Activated CD8-positive, alpha-beta memory T cell treated with anti-CD3 and anti-CD28 coated beads, Interleukin-2, amount 10 ng/mL, durations not matched to agents 7 days and 5 days (primary cell): ENCODE results near the gene C19orf25. TPM values are rescaled to one million over a fixed set of nuclear protein-coding genes. Genes with fewer than 3 reads are reported as not detected.

Source experiments
- ATAC-seq: fragments of 150-1000 bp; cut with Tn5 transposase; one replicate; pipeline ENCODE4 v1.10.0; 2021; ENCODE audit warnings: moderate library complexity
- CTCF ChIA-PET: fragments of 350-600 bp; sonication (Branson Sonifier 250); formaldehyde crosslinking; loops from one replicate; lab custom pipeline; 2021; ENCODE audit warnings: antibody characterized with exemption; lab: Charles Lee
- DNase-seq: peaks from one replicate; pipeline ENCODE4 v3.0.0-alpha.2; 2020
- H3K27ac Mint-ChIP-seq: one replicate; pipeline ENCODE4 v1.8.0; 2021; ENCODE audit warnings: mild to moderate bottlenecking, mixed read lengths
- H3K27me3 Mint-ChIP-seq: one replicate; pipeline ENCODE4 v1.8.0; 2021; ENCODE audit warnings: mixed read lengths
- H3K36me3 Mint-ChIP-seq: one replicate; pipeline ENCODE4 v1.8.0; 2021; ENCODE audit warnings: mild to moderate bottlenecking, mixed read lengths
- H3K4me1 Mint-ChIP-seq: one replicate; pipeline ENCODE4 v1.8.0; 2021; ENCODE audit warnings: mixed read lengths
- H3K4me3 Mint-ChIP-seq: one replicate; pipeline ENCODE4 v1.8.0; 2021; ENCODE audit warnings: mild to moderate bottlenecking, moderate library complexity, mixed read lengths
- H3K9me3 Mint-ChIP-seq: one replicate; pipeline ENCODE4 v1.8.0; 2022; ENCODE audit warnings: low read depth, mixed read lengths
- total RNA-seq, 2 experiments: library from RNA; stranded (reverse); gene quantifications; one replicate each; pipeline ENCODE4 v1.2.3, GENCODE V29; 2021

Gene C19orf25
- total RNA-seq, 2 experiments from 2014 or later: 43.3 to 48.9 TPM

DNA sequence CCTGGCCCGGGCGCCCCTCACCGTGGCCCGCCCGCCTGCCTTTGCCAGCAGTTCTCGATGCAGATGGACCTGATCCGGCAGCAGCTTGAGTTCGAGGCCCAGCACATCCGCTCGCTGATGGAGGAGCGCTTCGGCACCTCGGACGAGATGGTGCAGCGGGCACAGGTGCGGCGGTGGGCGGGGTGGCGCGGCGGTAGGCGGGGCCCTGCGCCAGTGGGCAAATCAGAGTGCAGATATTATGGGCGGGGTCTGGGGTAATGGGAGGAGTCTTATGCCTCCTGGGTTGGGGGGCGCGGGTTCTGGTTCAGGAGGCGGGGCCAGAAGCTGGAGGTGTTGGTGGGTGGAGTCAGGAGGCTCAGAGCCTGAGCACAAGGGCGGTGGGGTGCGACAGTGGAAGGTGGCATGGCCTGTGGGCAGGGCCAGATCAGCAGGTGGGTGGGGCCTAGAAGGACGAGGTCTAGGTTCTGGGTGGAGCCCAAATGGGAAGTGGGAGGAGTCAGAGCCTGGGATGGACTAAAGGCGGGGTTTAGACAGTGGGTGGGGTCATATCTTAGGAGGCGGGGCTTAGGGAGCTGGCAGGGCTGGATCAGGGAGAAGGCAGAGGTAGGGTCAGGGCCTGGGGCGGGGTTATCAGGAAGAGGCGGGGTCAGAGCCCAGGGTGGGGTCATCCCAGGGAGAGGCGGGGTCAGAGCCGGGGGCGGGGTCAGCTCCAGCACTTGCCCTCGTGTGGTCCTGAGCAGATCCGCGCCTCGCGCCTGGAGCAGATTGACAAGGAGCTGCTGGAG, 23.5 kb downstream of the C19orf25 start:
- Mint-ChIP-seq H3K27ac (no peak overlapping the region), H3K4me3 (no peak overlapping the region), H3K4me1 (peaks cover 11% of the 10 kb centered on the region), H3K36me3 (no peaks in the 10 kb centered on the region), H3K9me3 (no peaks in the 10 kb centered on the region), H3K27me3 (peaks cover 48% of the 10 kb centered on the region)
- CTCF ChIA-PET: interaction anchor here (1.0 to 2.7 kb wide), 4 partner anchors 10 to 153 kb away, joined by 4 to 15 read pairs (median 8); partner anchors contain the start of gene REEP6
- ATAC-seq: peak; percentile 75
- DNase-seq: peak; percentile 74

DNA sequence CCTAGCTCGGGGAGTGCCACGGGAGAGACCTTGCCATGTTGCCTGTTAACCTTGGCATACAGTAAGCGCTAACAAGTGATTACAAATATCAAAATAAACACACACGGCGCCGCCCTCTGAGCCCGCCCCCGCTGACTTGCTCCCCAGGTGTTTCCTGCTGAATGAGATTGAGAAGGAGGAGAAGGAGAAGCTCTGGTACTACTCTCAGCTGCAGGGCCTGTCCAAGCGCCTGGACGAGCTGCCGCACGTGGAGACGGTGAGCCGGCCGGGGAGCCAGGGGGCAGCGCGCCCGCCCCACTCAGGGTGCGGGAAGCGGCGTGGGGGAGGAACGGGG, 24.0 kb downstream of the C19orf25 start:
- ATAC-seq (no peak), DNase-seq (no peak)
- H3K9me3 Mint-ChIP-seq: no peaks in the 10 kb centered on the region
- peaks cover 11% of the 10 kb centered on the region for H3K4me1 Mint-ChIP-seq
- no peak overlapping the region for H3K4me3 Mint-ChIP-seq
- peaks cover 51% of the 10 kb centered on the region for H3K27me3 Mint-ChIP-seq
- CTCF ChIA-PET: interaction anchor here (1.0 to 2.7 kb wide), 5 partner anchors 10 to 153 kb away, joined by 4 to 15 read pairs (median 10); partner anchors contain the start of gene REEP6
- no peaks in the 10 kb centered on the region for H3K36me3 Mint-ChIP-seq
- H3K27ac Mint-ChIP-seq: no peak overlapping the region

DNA sequence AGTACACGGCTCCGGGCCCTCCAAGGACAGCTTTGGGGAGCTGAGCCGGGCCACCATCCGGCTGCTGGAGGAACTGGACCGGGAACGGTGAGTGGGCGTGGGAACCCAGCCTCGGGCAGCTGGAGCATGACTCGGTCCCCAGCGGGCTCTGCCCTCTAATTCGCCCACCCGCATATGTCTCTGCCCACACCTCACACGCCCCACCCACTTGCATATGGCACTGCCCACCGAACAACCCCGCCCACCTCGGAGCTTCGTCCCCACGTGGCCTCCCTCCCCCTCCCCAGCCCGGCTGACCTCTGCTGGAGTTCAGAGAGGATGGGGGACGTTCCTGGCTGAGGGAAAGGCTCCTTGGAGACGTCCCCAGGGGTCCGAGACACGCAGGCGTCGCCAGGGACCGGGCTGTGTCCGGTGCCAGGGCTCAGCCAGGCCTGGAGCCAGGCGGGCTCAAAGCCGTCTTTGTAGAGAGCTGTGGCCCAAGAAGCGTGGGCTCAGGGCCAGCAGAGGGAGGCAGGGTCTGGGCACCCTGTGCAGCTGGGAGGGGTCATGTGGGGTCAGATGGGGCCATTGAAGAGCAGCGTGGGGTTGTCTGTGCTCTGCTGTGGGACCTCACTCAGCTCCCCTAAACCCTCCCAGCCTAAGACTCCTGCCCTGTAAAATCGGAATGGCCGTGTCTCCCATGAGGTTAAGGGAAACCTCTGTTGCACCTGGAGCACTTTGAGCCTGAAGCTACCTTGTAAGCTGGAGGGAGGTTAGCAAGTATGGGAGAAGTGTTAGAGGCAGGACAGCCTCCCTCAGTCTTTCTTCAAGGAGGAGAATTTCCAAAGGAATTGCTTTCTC, 25.3 kb downstream of the C19orf25 start:
- Mint-ChIP-seq H3K4me3 (no peak overlapping the region), H3K27me3 (peaks cover 57% of the 10 kb centered on the region), H3K9me3 (no peaks in the 10 kb centered on the region), H3K4me1 (peaks cover 15% of the 10 kb centered on the region), H3K27ac (no peak overlapping the region), H3K36me3 (no peaks in the 10 kb centered on the region)
- DNase-seq (no peak), ATAC-seq (no peak)
- CTCF ChIA-PET: interaction anchor here (1.2 to 2.7 kb wide), 5 partner anchors 9 to 93 kb away, joined by 3 to 15 read pairs (median 4); partner anchors contain the start of gene REEP6

DNA sequence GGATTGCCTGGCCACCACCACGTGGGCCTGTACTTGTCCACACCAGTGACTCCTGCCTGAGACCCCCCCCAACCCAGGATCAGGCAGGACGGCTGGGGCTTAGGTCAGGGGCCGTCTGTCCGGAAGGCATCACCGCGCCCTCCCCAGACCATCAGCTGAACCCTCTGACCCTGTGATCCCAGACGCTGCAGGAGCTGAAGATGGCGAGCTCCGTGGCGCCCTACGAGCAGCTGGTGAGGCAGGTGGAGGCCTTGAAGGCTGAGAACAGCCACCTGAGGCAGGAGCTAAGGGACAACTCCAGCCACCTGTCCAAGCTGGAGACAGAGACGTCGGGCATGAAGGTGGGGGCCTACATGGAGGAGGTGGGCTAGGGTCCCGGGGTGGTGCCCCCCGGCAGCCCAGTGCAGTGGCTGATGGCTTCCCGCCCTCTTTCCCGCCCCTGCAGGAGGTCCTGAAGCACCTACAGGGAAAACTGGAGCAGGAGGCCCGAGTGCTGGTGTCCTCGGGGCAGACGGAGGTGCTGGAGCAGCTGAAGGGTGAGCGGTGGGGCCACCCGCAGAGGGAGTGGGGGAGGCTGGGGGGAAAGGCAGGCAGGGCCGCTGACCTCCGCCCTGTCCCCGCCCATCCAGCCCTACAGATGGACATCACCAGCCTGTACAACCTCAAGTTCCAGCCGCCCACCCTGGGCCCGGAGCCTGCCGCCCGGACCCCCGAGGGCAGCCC, 26.1 kb downstream of the C19orf25 start:
- Mint-ChIP-seq H3K4me3 (no peak overlapping the region), H3K9me3 (no peaks in the 10 kb centered on the region), H3K27ac (no peak overlapping the region), H3K27me3 (peaks cover 55% of the 10 kb centered on the region), H3K36me3 (no peaks in the 10 kb centered on the region), H3K4me1 (peaks cover 15% of the 10 kb centered on the region)
- DNase-seq (no peak), ATAC-seq (no peak)
- CTCF ChIA-PET: interaction anchor here (1.2 to 2.1 kb wide), 3 partner anchors 8 to 93 kb away, joined by 3 to 11 read pairs (median 3); no protein-coding TSS in a partner anchor

DNA sequence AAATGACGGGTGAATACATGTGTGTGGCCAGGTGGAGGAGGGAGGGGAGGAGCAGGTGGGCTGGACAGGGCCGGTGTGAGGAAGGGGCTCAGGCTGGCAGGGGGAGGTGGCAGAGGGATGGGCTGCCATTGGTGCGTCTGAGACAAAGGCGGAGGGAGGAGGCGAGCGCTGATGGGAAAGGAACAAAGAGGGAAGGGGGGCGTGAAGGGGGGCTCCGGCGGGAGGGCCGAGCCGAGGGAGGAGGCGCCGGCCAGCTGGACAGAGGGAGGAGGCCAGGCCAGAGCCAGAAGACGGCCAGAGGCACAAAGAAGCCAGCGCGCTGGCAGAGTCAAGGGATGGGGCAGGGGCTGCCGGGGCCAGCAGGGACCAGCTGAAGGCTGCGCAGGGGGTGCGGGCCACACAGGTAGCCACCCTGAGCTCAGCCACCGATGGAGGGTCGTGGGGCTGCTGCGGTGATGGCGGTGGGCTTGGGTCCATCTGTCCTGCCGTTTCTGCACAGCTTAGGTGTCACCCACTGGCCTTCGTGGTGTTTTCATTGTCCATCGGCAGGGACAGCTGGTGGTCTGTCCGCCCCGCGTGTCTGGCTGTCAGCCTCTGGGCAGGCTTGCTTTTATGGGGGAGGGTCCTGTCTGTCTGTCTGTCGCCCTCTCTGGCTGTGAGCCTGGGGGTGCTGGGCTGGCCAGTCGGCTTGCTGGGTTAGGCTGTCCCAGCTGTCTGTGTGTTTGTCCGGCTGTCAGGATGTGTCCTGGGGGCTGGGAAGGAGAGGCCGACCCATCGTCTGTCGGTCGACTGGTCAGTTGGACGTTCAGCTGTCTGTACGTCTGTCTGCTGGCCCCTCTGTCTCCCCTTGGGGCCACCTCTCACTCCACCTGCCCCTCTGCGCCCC, 26.9 kb downstream of the C19orf25 start:
- H3K27me3 Mint-ChIP-seq: peaks cover 58% of the 10 kb centered on the region
- CTCF ChIA-PET: interaction anchor here (1.4 kb wide), 1 partner anchor 94 kb away, joined by 3 read pairs; no protein-coding TSS in a partner anchor
- ATAC-seq (no peak), DNase-seq (no peak)
- peaks cover 15% of the 10 kb centered on the region for H3K4me1 Mint-ChIP-seq
- no peaks in the 10 kb centered on the region for H3K9me3 Mint-ChIP-seq
- no peak overlapping the region for H3K4me3 Mint-ChIP-seq
- no peaks in the 10 kb centered on the region for H3K36me3 Mint-ChIP-seq
- H3K27ac Mint-ChIP-seq: no peak overlapping the region

DNA sequence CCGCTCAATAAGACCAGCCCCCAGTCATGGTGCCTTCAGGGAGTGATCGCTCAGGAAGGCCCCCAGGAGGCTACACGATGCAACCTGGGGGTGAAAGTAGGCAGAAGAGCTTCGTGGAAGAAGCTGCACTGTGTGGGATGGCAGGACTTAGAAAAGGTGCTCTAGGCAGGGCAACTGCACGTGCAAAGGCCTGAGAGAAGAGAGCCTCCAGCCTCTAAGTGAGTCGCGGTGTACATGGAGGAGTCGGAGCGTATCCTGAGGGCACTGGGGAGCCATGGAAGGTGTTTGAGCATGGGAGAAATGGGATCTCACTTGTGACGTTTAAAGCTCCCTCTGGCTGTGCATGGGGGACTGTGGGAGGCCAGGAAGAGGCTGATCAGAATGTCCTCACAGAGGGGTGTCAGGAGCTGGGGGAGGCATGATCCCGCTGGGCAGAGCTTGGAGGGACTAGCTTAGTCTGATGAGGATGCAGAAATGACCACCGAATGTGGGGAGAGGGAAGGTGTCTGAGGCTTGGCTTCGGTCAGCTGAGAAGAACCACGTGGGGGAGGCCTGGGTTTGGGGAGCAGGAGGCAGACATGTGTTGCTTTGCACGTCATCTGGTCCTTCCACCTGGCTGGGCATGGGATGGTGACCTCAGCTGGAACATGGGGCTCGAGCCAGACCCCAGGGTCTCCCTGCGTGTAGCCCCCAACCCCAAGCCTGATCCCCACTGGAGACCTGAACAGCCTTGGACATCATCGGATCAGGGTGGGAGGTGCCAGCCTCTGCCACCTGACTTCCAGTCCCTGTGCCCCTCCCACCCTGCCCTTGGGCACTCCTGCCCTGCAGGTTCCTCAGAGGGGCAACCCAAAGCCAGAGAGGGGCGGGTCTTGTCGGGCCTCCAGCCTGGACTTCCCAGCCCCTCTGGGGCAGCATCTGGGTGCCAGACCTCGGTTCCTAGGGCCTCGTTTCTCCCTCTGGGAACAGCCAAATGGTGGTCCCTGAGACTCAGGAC, 28.0 kb downstream of the C19orf25 start:
- ATAC-seq: no peak
- Mint-ChIP-seq H3K4me1 (peaks cover 15% of the 10 kb centered on the region), H3K27me3 (peaks cover 62% of the 10 kb centered on the region), H3K36me3 (no peaks in the 10 kb centered on the region), H3K9me3 (no peaks in the 10 kb centered on the region), H3K4me3 (no peak overlapping the region), H3K27ac (no peak overlapping the region)
- CTCF ChIA-PET: interaction anchor here (0.8 to 1.6 kb wide), 2 partner anchors 12 to 15 kb away, joined by 3 to 4 read pairs; no protein-coding TSS in a partner anchor
- no peak for DNase-seq

DNA sequence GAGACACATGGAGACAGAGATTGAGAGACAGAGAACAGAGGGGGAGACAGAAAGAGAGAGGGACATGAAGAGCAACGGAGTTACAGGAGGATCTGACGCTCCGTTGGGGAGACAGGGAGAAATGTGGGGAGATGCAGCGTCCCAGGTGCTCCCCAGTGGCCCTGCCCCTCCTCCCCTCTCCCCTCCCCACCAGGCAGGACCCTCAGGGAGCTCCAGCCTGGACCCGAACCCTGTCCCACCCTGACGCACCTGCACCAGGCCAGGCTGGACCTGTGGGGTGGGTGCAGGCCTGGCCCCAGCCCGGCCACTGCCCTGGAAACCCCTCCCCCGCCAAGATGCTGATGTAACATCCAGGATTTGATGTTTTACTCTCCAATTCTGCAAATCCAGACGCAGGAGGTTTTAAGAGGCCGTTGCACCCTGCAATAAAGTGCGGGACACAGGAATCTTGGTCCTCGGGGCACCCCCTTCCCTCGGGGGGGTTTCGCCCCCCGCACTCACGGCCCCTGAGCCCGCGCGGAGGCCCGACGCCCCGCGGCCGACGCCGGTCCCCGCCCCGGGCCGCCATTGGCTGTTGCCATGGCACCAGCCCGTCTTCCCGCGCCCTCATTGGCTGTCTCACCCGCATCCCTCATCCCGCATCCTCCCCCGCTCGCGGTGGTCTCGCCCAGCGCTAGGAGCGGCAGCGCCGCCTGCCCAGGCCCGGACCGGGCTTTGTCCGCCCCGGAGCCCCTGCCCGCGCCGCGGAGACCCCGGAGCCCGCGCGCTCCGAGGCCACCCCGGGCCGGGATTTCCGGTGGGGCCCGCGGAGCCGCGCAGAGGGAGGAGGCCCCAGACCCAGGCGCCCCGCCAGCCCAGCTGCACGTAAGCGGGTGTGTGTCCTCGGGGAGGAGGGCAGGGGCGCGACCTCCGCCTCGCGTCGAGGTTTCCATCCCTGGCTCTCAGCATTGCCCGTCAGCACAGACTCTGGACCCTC, 29.3 kb downstream of the C19orf25 start, which contains the start of gene APC2:
Gene APC2 (plus strand): TSS at position 655 of the 976 bp plus-strand sequence. CDS start 2,881 bp downstream, outside the sequence.
- no peak for DNase-seq
- CTCF ChIA-PET: interaction anchor here (0.8 to 1.6 kb wide), 2 partner anchors 11 to 16 kb away, joined by 3 to 4 read pairs; no protein-coding TSS in a partner anchor

DNA sequence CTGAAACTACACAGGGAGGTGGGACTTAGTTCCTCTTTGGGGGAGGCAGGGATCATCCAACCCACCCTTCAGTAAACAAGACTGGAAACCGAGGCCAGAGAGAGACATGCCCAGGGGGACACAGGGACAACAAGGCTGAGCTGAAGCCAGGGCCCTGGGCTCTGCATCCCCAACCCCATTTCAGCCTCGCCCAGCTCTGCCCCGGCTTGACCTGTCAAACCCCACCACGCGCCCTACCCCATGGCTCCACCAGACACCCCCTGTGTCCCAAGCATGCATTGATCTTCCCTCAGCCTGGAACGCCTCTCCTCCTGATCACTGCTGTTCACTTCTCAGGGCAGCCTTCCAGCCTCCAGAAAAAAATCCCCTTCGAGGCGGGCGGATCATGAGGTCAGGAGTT, 31.1 kb downstream of the C19orf25 start:
- no peaks in the 10 kb centered on the region for H3K36me3 Mint-ChIP-seq

More for the DNA sequence above, 29.3 kb downstream of the C19orf25 start, which contains the start of gene APC2:
- peak; percentile 25 for ATAC-seq
- peaks cover 13% of the 10 kb centered on the region for H3K4me1 Mint-ChIP-seq
- no peak within 1 kb of the TSS for H3K4me3 Mint-ChIP-seq
- peaks cover 55% of the 10 kb centered on the region for H3K27me3 Mint-ChIP-seq
- H3K36me3 Mint-ChIP-seq: no peaks in the 10 kb centered on the region
- H3K9me3 Mint-ChIP-seq: no peaks in the 10 kb centered on the region
- no peak within 1 kb of the TSS for H3K27ac Mint-ChIP-seq

DNA sequence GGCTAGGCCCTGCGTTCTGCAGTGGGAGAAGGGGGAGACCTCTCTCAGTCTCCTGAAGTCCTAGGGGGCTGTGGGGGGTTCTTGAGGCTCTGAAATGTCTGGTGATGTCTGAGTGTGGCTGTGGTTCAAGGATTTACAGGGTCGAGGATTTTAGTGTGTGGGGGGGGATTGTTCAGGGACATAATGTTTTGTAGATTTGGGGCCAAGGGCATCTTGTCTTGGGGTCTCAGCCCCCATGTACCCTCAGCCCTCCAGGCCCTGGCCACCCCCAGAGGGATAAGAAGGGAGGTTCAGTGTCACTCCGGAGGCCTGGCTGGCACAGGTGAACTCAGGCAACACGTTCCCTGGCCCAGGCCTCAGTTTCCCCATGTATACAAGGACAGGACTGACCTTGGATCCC, 31.5 kb downstream of the C19orf25 start:
- H3K4me3 Mint-ChIP-seq: no peak overlapping the region
- H3K36me3 Mint-ChIP-seq: peaks cover 3% of the 10 kb centered on the region
- CTCF ChIA-PET: interaction anchor here (1.0 kb wide), 1 partner anchor 24 kb away, joined by 3 read pairs; no protein-coding TSS in a partner anchor
- no peak for DNase-seq
- H3K9me3 Mint-ChIP-seq: no peaks in the 10 kb centered on the region
- ATAC-seq: no peak
- H3K27ac Mint-ChIP-seq: no peak overlapping the region
- H3K27me3 Mint-ChIP-seq: peaks cover 48% of the 10 kb centered on the region
- peaks cover 20% of the 10 kb centered on the region for H3K4me1 Mint-ChIP-seq

More for the DNA sequence above, 31.1 kb downstream of the C19orf25 start:
- DNase-seq (no peak), ATAC-seq (no peak)
- Mint-ChIP-seq H3K9me3 (no peaks in the 10 kb centered on the region), H3K27ac (no peak overlapping the region), H3K27me3 (peaks cover 48% of the 10 kb centered on the region), H3K4me1 (peaks cover 18% of the 10 kb centered on the region), H3K4me3 (no peak overlapping the region)
- CTCF ChIA-PET: no interaction called here

DNA sequence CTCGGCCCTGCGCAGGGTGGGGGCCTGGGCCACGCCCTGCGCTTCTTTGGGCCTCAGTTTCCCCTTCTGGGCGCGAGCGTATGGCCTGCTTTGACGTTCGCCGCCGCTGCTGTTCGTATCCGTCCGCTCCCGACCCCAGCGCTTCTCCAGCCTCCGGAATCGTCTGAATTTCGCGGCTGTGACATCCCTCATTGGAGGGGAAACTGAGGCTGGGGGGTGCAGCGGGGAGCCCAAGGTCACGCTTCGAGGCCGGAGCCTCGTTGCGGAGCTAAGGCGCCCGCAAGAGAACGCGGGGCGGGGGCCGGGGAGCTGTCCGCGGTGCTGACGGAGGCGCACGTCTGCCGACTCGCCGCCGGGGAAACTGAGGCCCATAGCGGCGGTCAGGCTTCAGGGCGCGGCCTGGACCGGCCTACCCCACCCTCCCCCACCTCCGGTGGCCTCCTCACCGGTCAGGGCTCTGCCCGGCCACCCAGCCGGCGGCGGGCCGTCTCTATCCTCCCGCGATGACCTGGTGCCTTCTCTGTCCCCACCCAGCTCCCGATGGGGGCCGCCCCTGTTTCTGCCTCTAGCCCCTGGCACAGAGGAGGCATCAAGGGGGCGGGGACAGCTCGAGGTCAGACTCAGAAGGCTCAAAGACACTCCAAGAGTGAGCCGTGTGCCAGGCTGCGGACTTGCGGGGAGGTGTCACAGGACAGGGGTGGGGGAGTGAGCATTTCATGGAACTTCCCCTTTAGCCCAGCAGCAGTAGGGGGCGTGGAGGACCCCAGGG, 32.1 kb downstream of the C19orf25 start:
- Mint-ChIP-seq H3K4me3 (no peak overlapping the region), H3K9me3 (no peaks in the 10 kb centered on the region), H3K27ac (no peak overlapping the region), H3K36me3 (peaks cover 9% of the 10 kb centered on the region), H3K27me3 (peaks cover 46% of the 10 kb centered on the region), H3K4me1 (peaks cover 20% of the 10 kb centered on the region)
- no peak for DNase-seq
- ATAC-seq: no peak
- CTCF ChIA-PET: interaction anchor here (0.7 to 1.0 kb wide), 3 partner anchors 25 to 314 kb away, joined by 3 read pairs; no protein-coding TSS in a partner anchor
